HS-27A (cell line): ENCODE data around the gene SLC22A31.
"Not testable (repeated sequence)": the region's sequence is repeated elsewhere in the genome, so short reads cannot be mapped to it uniquely, and the experiment has no call there.

Experiments used
- DNase-seq: peaks from one replicate; pipeline ENCODE4 v3.0.0-alpha.2; 2012; ENCODE audit warnings: low read depth, missing footprints

SLC22A31 gene

GRCh38 chr16:89200124-89200849, at the start of gene SLC22A31:
Gene SLC22A31, minus strand, starts transcription at chr16:89200537. Its CDS starts 36 bp downstream, at chr16:89200501.
- DNase-seq = no peak

- no peak for DNase-seq
Observed at GRCh38 chr16:89248196-89248982, 48.1 kb upstream of the SLC22A31 start.

- DNase-seq = not testable (repeated sequence)
Observed at GRCh38 chr16:89247734-89248075, 47.4 kb upstream of the SLC22A31 start.

- no peak for DNase-seq
Observed at GRCh38 chr16:89246903-89247733, 46.8 kb upstream of the SLC22A31 start.

- DNase-seq = no peak
Observed at GRCh38 chr16:89246383-89246902, 46.1 kb upstream of the SLC22A31 start.

GRCh38 chr16:89244754-89245153, 44.4 kb upstream of the SLC22A31 start:
- no peak for DNase-seq

- not testable (repeated sequence) for DNase-seq
Observed at GRCh38 chr16:89244264-89244663, 43.9 kb upstream of the SLC22A31 start.

GRCh38 chr16:89243664-89244063, 43.3 kb upstream of the SLC22A31 start:
- DNase-seq = no peak

GRCh38 chr16:89242795-89243200, 42.5 kb upstream of the SLC22A31 start:
- no peak for DNase-seq

- peak; percentile 58 for DNase-seq
Observed at GRCh38 chr16:89241187-89242007, 41.1 kb upstream of the SLC22A31 start.

- DNase-seq = no peak
Observed at GRCh38 chr16:89237733-89238132, 37.4 kb upstream of the SLC22A31 start.

GRCh38 chr16:89233678-89234490, 33.5 kb upstream of the SLC22A31 start:
- no peak for DNase-seq

GRCh38 chr16:89232107-89232506, 31.8 kb upstream of the SLC22A31 start:
- no peak for DNase-seq

- DNase-seq = no peak
Observed at GRCh38 chr16:89230255-89230654, 29.9 kb upstream of the SLC22A31 start.

- DNase-seq = no peak
Observed at GRCh38 chr16:89224665-89225064, 24.3 kb upstream of the SLC22A31 start.

GRCh38 chr16:89222931-89223330, 22.6 kb upstream of the SLC22A31 start:
- no peak for DNase-seq

GRCh38 chr16:89221604-89222003, 21.3 kb upstream of the SLC22A31 start:
- no peak for DNase-seq

GRCh38 chr16:89219365-89219764, 19.0 kb upstream of the SLC22A31 start:
- no peak for DNase-seq

- no peak for DNase-seq
Observed at GRCh38 chr16:89217388-89218191, 17.3 kb upstream of the SLC22A31 start, which contains the start of gene ZNF778. Gene ZNF778, plus strand, starts transcription at chr16:89217703. Its CDS starts 3,425 bp downstream, at chr16:89221128.

- DNase-seq = no peak
Observed at GRCh38 chr16:89217138-89217387, 16.7 kb upstream of the SLC22A31 start.
